Lung (tissue), 12 donors: ENCODE results near the gene PANK3. TPM values are rescaled to one million over a fixed set of nuclear protein-coding genes. Genes with fewer than 3 reads are reported as not detected.

ENCODE experiments used
- ATAC-seq: fragments of 200-7000 bp; cut with Tn5 transposase; one replicate; pipeline ENCODE4 v1.9.1; 2020; ENCODE audit warnings: moderate number of reproducible peaks; ENCODE audit not compliant: insufficient read depth, low FRiP score
- DNase-seq, 3 donors: peaks; one replicate each; pipeline ENCODE4 v3.0.0-alpha.2; 2013 to 2017
- H3K27ac ChIP-seq, 2 donors: one replicate each; pipeline ENCODE4 v1.5.1; 2013; ENCODE audit warnings: mild to moderate bottlenecking in 2 of 2, moderate library complexity in 2 of 2, control low read depth in 1 of 2, inconsistent platforms in 1 of 2, low read depth in 1 of 2, low read length in 1 of 2
- H3K27me3 ChIP-seq, 3 donors: one replicate each; pipeline ENCODE4 v1.5.1; 2013; ENCODE audit warnings: low read length in 2 of 3; ENCODE audit not compliant: control insufficient read depth in 3 of 3, insufficient read depth in 3 of 3
- H3K36me3 ChIP-seq, 4 donors: one replicate each; pipeline ENCODE4 v1.5.1; 2013; ENCODE audit warnings: low read length in 4 of 4, mild to moderate bottlenecking in 1 of 4, moderate library complexity in 1 of 4; ENCODE audit not compliant: control insufficient read depth in 4 of 4, insufficient read depth in 4 of 4
- H3K4me1 ChIP-seq, 5 donors: one replicate each; pipeline ENCODE4 v1.5.1; 2013; ENCODE audit warnings: low read length in 5 of 5, mild to moderate bottlenecking in 2 of 5, moderate library complexity in 1 of 5; ENCODE audit not compliant: control insufficient read depth in 5 of 5, insufficient read depth in 5 of 5
- H3K4me3 ChIP-seq: one replicate; pipeline ENCODE4 v1.5.1; 2013; ENCODE audit warnings: mild to moderate bottlenecking, control low read depth, moderate library complexity
- H3K9ac ChIP-seq, 2 donors: one replicate each; pipeline ENCODE4 v1.5.1; 2013; ENCODE audit warnings: low read length in 2 of 2, control low read depth in 1 of 2; ENCODE audit not compliant: insufficient read depth in 1 of 2
- H3K9me3 ChIP-seq, 4 donors: one replicate each; pipeline ENCODE4 v1.5.1; 2013; ENCODE audit warnings: low read length in 3 of 4, mild to moderate bottlenecking in 1 of 4, moderate library complexity in 1 of 4; ENCODE audit not compliant: control insufficient read depth in 4 of 4, insufficient read depth in 3 of 4
- WGBS, 2 donors: extraction: QIAGEN DNeasy Blood & Tissue Kit; methylation state at CpG; one replicate each; pipeline ENCODE4 v1.1.7; 2013; 5-methylcytosine and 5-hydroxymethylcytosine counted together
- polyA plus RNA-seq, 2 donors: library from polyadenylated mRNA; stranded (reverse); fragments of 200-250 nt; gene quantifications; one replicate each; pipeline ENCODE4 v1.2.1, GENCODE V29; 2013
- total RNA-seq, 2 donors: library from RNA; depleted of rRNA in 1 of 2; stranded (reverse); fragments of >200 nt in 1 of 2; gene quantifications; one replicate each; pipeline ENCODE4 v1.2.1, GENCODE V29; 2014 to 2021
- TF ChIP-seq, protein P1 (sequence below): IDR thresholded peaks from 2 replicates; pipeline ENCODE4 v1.5.1; 2012; ENCODE audit warnings: mild to moderate bottlenecking; ENCODE audit errors: control extremely low read depth, extremely low read depth
- donor health status: control.
- donor health status: control.
- donor health status: Bipolar disorder and iron deficiency.
- donor health status: healthy.
- donor health status: DM: yes; HTN: yes; CAD: no.

The PANK3 gene
- total and polyA plus RNA-seq, 4 donors: 6.4 to 71.6 (median 30.9) TPM

DNA sequence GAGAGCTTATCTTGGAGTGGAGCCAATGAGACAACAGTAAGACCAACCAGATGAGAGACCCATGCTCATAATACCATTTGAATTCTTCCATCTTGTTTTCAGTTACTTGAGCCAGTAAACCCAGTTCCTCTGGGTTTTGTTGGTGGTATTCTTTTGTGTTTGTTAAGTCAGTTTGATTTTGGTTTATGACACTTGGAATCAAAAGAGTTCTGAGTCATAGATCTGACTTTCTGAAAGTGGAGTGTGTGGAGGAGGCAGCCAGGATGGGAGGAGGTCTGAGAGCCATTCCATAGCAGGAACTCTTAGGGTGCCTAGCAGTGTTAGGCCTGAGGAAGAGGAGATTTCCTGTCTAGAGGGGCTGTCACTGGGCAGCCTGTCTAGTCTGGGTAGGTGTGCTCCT is 24.6 kb upstream of the PANK3 start:
- no peak for ATAC-seq
- no peaks in the 10 kb centered on the region for H3K36me3 ChIP-seq
- peaks cover 0 to 6% (median 0%) of the 10 kb centered on the region in 5 donors for H3K4me1 ChIP-seq
- no peak overlapping the region for H3K9ac ChIP-seq
- TF ChIP-seq, protein P1, sequence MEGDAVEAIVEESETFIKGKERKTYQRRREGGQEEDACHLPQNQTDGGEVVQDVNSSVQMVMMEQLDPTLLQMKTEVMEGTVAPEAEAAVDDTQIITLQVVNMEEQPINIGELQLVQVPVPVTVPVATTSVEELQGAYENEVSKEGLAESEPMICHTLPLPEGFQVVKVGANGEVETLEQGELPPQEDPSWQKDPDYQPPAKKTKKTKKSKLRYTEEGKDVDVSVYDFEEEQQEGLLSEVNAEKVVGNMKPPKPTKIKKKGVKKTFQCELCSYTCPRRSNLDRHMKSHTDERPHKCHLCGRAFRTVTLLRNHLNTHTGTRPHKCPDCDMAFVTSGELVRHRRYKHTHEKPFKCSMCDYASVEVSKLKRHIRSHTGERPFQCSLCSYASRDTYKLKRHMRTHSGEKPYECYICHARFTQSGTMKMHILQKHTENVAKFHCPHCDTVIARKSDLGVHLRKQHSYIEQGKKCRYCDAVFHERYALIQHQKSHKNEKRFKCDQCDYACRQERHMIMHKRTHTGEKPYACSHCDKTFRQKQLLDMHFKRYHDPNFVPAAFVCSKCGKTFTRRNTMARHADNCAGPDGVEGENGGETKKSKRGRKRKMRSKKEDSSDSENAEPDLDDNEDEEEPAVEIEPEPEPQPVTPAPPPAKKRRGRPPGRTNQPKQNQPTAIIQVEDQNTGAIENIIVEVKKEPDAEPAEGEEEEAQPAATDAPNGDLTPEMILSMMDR: no peak
- no peak overlapping the region for H3K4me3 ChIP-seq
- no peak for DNase-seq
- no peak overlapping the region for H3K27ac ChIP-seq
- H3K27me3 ChIP-seq: no peaks in the 10 kb centered on the region
- peaks cover 0 to 2% (median 0%) of the 10 kb centered on the region in 4 donors for H3K9me3 ChIP-seq

DNA sequence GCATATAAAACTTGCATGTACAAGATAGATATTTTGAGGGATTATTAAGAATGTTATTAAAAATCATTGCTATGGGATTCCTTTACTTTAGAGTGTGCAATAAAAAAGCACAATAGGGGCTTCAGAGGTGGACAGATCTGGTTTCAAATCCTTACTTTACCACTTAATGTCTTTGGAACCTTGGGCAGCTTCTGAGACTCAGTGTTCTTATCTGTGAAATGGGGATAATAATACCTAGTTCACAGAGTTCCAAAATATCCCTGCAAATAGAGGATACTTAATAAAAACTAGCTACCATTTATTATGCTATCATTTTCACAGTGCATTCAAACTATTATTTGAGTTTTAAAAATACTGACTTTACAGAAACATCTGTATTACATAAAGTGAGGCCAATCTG is 23.3 kb upstream of the PANK3 start:
- ATAC-seq: no peak
- Histone ChIP-seq H3K27me3 (no peaks in the 10 kb centered on the region), H3K9me3 (peaks cover 0 to 2% (median 0%) of the 10 kb centered on the region in 4 donors), H3K9ac (no peak overlapping the region), H3K4me1 (peaks cover 0 to 6% (median 0%) of the 10 kb centered on the region in 5 donors), H3K4me3 (no peak overlapping the region), H3K27ac (no peak overlapping the region), H3K36me3 (no peaks in the 10 kb centered on the region)
- TF ChIP-seq, protein P1: no peak
- no peak for DNase-seq

DNA sequence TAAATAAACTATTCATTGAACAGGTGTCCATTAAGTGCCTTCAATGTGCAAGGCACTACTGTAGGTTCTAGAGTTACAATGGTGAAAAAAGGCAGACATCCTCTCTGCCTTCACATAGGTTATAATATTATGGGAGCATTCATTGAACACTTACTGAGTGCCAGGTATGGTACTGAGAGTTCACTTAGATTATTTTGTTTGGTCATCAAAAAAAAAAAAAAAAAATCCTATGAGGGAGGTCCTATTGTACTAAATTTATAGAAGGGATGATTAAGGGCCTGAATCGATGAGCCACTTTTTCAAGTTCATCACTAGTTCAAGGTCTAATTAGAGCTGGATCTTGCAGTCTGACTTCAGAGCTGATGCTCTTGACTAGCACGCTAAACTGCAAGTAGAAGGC is 22.8 kb upstream of the PANK3 start:
- no peak for DNase-seq
- Histone ChIP-seq H3K36me3 (no peaks in the 10 kb centered on the region), H3K4me3 (no peak overlapping the region), H3K9me3 (peaks cover 0 to 2% (median 0%) of the 10 kb centered on the region in 4 donors), H3K27me3 (no peaks in the 10 kb centered on the region), H3K9ac (no peak overlapping the region), H3K27ac (no peak overlapping the region), H3K4me1 (peaks cover 0 to 6% (median 0%) of the 10 kb centered on the region in 5 donors)
- 70 to 72% methylated on average over 2 of the region's 2 CpGs for WGBS, 2 donors
- no peak for ATAC-seq
- TF ChIP-seq, protein P1: no peak

DNA sequence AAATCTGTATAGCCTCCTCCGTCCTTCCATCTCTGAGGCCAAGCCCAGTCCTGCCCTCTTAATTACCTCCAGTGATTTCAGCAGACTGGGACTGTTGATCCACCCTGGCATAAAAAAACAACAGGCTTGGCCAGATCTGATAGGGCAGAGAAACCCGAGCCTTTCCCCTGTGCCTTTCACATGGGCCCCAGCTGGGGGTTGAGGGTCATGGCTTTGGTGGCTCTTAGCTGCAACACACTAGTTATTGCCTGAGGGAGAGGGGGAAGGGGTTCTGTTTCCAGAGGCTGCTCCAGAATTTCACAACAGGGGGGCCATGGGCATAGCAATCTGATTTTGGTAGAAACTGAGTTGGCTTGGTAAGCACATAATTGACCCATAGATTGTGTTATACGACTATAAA is 21.2 kb upstream of the PANK3 start:
- TF ChIP-seq, protein P1: no peak
- ATAC-seq (no peak), DNase-seq (peak; percentile 33 to 57 (median 49))
- Histone ChIP-seq H3K27ac (no peak overlapping the region), H3K9ac (no peak overlapping the region), H3K4me1 (peaks cover 0 to 6% (median 0%) of the 10 kb centered on the region in 5 donors), H3K27me3 (no peaks in the 10 kb centered on the region), H3K4me3 (no peak overlapping the region), H3K36me3 (no peaks in the 10 kb centered on the region), H3K9me3 (peaks cover 0 to under 1% (median 0%) of the 10 kb centered on the region in 4 donors)
- WGBS, 2 donors: 78% methylated on average over 3 of the region's 3 CpGs
